Epithelial cell of alveolus of lung (primary cell): ENCODE data around the gene ESRRB. TPM values are rescaled to one million over a fixed set of nuclear protein-coding genes. Genes with fewer than 3 reads are reported as not detected.

ENCODE experiments used
- total RNA-seq: library from RNA; depleted of rRNA; stranded (reverse); fragments of >200 nt; gene quantifications from 2 replicates; pipeline ENCODE4 v1.2.1, GENCODE V29; 2015

Gene ESRRB
- total RNA-seq, result not detected in 2 replicates

DNA sequence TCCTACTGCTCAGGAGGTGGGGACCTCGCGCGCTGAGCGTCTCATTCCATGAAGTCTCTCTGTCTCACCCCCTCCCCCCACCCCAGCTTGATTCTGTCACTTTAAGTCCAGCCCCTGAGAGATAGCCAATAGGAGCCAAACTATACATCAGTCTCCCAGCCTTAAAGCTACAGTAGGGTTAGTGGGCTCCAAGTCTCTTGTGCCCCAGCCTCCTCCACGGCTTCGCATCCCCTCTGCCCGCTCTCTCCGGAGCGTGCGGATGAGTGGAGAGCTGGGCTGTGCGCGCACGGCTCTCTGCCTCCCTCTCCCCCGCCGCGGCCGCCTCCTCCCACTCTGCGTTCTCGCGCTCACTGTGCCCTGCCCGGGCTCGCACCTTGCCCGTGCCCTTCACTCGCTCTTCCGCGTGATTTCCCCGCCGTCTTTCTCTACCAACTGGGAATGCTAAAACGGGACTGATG is at the start of gene ESRRB:
TSS of gene ESRRB (plus strand) at position 191 of the 458 bp plus-strand sequence. CDS start at position 456, 265 bp downstream.

Other genes starting within 250 kb of the ESRRB start
- gene GPATCH2L, start 224.2 kb upstream of the ESRRB start, total RNA-seq, result 27.0 and 32.9 TPM in 2 replicates